ENCODE data around the gene CCDC85B.

- TF ChIP-seq CTCF (IDR thresholded peaks at IDR 0.05; ENCODE audit: low read depth, low read length) (no peak), POLR2A (IDR thresholded peaks at IDR 0.05; ENCODE audit: extremely low read depth, insufficient read length) (no peak), MAX (IDR thresholded peaks at IDR 0.05; ENCODE audit: low read depth, low read length) (no peak), MYC (IDR thresholded peaks at IDR 0.05; ENCODE audit: low read depth, low read length) (no peak)
Measured at GRCh38 chr11:65917077-65917433, 26.6 kb downstream of the CCDC85B start.
